ENCODE measurements around the gene BEND6. TPM values are rescaled to one million over a fixed set of nuclear protein-coding genes. Genes with fewer than 3 reads are reported as not detected.
A peak's percentile ranks its signal among the peaks of the same experiment; 100 is the strongest.

The BEND6 gene
- total RNA-seq, 6 experiments from 2014 or later = 9.4 to 11.0 (median 10.0) TPM

DNA sequence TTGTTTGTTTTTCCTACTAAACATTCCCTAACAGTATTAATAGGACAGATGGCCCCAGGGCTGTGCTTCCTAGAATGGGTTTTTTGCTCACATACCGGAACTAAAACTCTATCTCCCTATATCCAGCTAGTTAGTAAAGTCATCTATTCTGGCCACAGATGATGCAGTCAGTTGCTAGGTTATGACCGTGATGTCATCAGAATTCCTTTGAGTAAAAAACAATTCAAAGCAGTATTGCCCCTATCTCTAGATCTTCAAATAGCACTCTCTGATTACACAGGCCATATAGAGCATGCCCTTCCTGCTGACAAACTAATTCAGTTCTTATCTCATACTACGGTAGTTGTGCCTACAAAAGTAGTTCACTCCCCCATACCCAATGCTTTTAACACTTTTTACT lies 117.2 kb downstream of the BEND6 start:
- Mint-ChIP-seq H3K9me3 (no peaks in the 10 kb centered on the region), H3K27ac (no peak overlapping the region), H3K4me3 (no peak overlapping the region), H3K27me3 (ENCODE audit: insufficient read depth) (no peaks in the 10 kb centered on the region), H3K4me1 (ENCODE audit: low read depth) (peaks cover 6% of the 10 kb centered on the region; the same call in 1 of the 2 replicates), H3K36me3 (ENCODE audit: low read depth) (peaks cover 10% of the 10 kb centered on the region)
- DNase-seq = no peak
- TF ChIP-seq, protein P1, sequence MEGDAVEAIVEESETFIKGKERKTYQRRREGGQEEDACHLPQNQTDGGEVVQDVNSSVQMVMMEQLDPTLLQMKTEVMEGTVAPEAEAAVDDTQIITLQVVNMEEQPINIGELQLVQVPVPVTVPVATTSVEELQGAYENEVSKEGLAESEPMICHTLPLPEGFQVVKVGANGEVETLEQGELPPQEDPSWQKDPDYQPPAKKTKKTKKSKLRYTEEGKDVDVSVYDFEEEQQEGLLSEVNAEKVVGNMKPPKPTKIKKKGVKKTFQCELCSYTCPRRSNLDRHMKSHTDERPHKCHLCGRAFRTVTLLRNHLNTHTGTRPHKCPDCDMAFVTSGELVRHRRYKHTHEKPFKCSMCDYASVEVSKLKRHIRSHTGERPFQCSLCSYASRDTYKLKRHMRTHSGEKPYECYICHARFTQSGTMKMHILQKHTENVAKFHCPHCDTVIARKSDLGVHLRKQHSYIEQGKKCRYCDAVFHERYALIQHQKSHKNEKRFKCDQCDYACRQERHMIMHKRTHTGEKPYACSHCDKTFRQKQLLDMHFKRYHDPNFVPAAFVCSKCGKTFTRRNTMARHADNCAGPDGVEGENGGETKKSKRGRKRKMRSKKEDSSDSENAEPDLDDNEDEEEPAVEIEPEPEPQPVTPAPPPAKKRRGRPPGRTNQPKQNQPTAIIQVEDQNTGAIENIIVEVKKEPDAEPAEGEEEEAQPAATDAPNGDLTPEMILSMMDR (IDR thresholded peaks at IDR 0.05) = no peak

DNA sequence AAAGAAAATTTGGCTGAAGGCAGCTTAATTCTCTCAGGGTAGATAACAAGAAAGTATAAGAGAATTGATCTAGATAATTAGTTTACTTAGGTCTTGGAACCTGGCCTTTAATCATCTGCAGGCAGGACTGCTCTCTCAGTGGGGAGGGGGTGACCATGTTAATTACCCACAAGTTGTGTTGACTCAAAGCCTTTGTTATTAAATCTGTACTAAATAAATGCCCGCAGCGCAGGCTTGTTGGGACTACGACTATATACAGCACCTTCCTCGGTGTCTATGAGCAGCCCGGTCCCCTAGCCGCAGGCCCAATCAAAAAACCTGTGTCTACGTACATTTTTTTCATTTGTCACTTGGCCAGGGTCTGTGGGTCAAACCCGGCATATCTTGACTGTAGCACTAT lies 119.5 kb downstream of the BEND6 start:
- Mint-ChIP-seq H3K4me1 (ENCODE audit: low read depth) (no peaks in the 10 kb centered on the region), H3K27me3 (ENCODE audit: insufficient read depth) (no peaks in the 10 kb centered on the region), H3K27ac (no peak overlapping the region), H3K4me3 (no peak overlapping the region), H3K36me3 (ENCODE audit: low read depth) (peaks cover 21% of the 10 kb centered on the region), H3K9me3 (peaks cover 4% of the 10 kb centered on the region)
- DNase-seq = no peak
- TF ChIP-seq, protein P1 (IDR thresholded peaks at IDR 0.05) = no peak

GRCh38 chr6:57075092-57075491 lies 120.2 kb downstream of the BEND6 start:
- Mint-ChIP-seq H3K9me3 (peaks cover 4% of the 10 kb centered on the region), H3K27me3 (ENCODE audit: insufficient read depth) (no peaks in the 10 kb centered on the region), H3K4me1 (ENCODE audit: low read depth) (no peaks in the 10 kb centered on the region), H3K27ac (no peak overlapping the region), H3K36me3 (ENCODE audit: low read depth) (peaks cover 23% of the 10 kb centered on the region), H3K4me3 (no peak overlapping the region)
- TF ChIP-seq, protein P1 (IDR thresholded peaks at IDR 0.05) = peak; percentile 51
- DNase-seq = no peak

Other genes with a start within 250 kb of the BEND6 start
- gene KIAA1586, start 91.6 kb downstream of the BEND6 start, total RNA-seq (2021; fragmentation: NEBNext Ultra II Directional; extraction: Animal tissue kit (Norgen Biotek cat#: 25700)) = 10 to 100 TPM; 14.1 to 18.6 (median 16.4) TPM
- 10 to 100 TPM; 47.0 to 54.2 (median 47.7) TPM for gene ZNF451, start 135.1 kb downstream of the BEND6 start, total RNA-seq (2021; fragmentation: NEBNext Ultra II Directional; extraction: Animal tissue kit (Norgen Biotek cat#: 25700))
- 10 to 100 TPM; 26.2 to 31.6 (median 28.3) TPM for gene BAG2, start 217.2 kb downstream of the BEND6 start, total RNA-seq (2021; fragmentation: NEBNext Ultra II Directional; extraction: Animal tissue kit (Norgen Biotek cat#: 25700))

Data from HFFc6 (cell line).